PFSK-1 (cell line): ENCODE data around the gene MSH5.

Experiments used
- FOXP2 ChIP-seq: optimal IDR thresholded peaks from 2 replicates; pipeline ENCODE3; 2011; ENCODE audit warnings: borderline replicate concordance, control low read depth, inconsistent platforms; ENCODE audit not compliant: insufficient read depth; ENCODE audit errors: extremely low read length, extremely low read depth
- POLR2AphosphoS5 ChIP-seq: IDR thresholded peaks from 2 replicates; pipeline ENCODE4 v1.6.1; 2012; ENCODE audit warnings: low read depth, mild to moderate bottlenecking, control low read depth, low read length, moderate library complexity
- SIN3A ChIP-seq: IDR thresholded peaks from 2 replicates; pipeline ENCODE4 v1.6.1; 2012; ENCODE audit warnings: mild to moderate bottlenecking, low read length, moderate library complexity, borderline replicate concordance; ENCODE audit not compliant: insufficient read depth
- TAF1 ChIP-seq: IDR thresholded peaks from 2 replicates; pipeline ENCODE4 v1.6.1; 2012; ENCODE audit warnings: low read length, control low read depth, borderline replicate concordance; ENCODE audit not compliant: insufficient read depth
- TF ChIP-seq, protein P1 (sequence below), 2 experiments: IDR thresholded peaks; 2 replicates each; pipeline versions ENCODE4 v1.6.1 to v1.8.0; 2011 to 2012; ENCODE audit warnings: low read depth in 2 of 2, low read length in 2 of 2, control low read depth in 1 of 2, inconsistent platforms in 1 of 2, mild to moderate bottlenecking in 1 of 2, moderate library complexity in 1 of 2; ENCODE audit not compliant: insufficient read depth in 1 of 2

Gene MSH5

DNA sequence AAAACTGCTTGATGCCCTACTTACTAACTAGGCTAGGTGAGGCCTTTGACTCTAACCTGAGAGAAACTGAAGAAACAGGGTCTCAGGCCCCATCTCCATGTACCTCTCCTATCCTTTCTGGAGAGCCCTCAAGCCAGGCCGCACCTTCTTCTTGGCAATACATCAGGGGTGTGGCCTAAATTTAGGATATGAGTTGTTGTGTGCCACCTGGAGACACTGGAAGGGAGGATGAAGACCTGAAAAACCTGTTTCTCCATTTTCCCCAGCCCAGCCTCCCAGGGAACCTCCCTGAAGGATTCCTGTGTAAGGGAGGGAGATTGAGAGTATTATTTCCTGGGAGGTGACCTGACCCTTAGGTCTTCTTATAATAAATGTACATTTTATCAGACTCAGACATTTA is 21.5 kb upstream of the MSH5 start:
- TF ChIP-seq POLR2AphosphoS5 = no peak
- no peak for TF ChIP-seq TAF1
- no peak for TF ChIP-seq FOXP2
- no peak for TF ChIP-seq SIN3A
- TF ChIP-seq, protein P1, sequence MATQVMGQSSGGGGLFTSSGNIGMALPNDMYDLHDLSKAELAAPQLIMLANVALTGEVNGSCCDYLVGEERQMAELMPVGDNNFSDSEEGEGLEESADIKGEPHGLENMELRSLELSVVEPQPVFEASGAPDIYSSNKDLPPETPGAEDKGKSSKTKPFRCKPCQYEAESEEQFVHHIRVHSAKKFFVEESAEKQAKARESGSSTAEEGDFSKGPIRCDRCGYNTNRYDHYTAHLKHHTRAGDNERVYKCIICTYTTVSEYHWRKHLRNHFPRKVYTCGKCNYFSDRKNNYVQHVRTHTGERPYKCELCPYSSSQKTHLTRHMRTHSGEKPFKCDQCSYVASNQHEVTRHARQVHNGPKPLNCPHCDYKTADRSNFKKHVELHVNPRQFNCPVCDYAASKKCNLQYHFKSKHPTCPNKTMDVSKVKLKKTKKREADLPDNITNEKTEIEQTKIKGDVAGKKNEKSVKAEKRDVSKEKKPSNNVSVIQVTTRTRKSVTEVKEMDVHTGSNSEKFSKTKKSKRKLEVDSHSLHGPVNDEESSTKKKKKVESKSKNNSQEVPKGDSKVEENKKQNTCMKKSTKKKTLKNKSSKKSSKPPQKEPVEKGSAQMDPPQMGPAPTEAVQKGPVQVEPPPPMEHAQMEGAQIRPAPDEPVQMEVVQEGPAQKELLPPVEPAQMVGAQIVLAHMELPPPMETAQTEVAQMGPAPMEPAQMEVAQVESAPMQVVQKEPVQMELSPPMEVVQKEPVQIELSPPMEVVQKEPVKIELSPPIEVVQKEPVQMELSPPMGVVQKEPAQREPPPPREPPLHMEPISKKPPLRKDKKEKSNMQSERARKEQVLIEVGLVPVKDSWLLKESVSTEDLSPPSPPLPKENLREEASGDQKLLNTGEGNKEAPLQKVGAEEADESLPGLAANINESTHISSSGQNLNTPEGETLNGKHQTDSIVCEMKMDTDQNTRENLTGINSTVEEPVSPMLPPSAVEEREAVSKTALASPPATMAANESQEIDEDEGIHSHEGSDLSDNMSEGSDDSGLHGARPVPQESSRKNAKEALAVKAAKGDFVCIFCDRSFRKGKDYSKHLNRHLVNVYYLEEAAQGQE (IDR thresholded peaks at IDR 0.05; ENCODE audit: insufficient read depth in 1 of 2, low read depth in 2 of 2, low read length in 2 of 2) = no peak

- no peak for TF ChIP-seq TAF1
- TF ChIP-seq FOXP2 = no peak
- no peak for TF ChIP-seq POLR2AphosphoS5
- TF ChIP-seq, protein P1 (IDR thresholded peaks at IDR 0.05; ENCODE audit: insufficient read depth in 1 of 2, low read depth in 2 of 2, low read length in 2 of 2) = no peak
- no peak for TF ChIP-seq SIN3A
These were observed 20.8 kb upstream of the MSH5 start for GRCh38 chr6:31719001-31719400.

DNA sequence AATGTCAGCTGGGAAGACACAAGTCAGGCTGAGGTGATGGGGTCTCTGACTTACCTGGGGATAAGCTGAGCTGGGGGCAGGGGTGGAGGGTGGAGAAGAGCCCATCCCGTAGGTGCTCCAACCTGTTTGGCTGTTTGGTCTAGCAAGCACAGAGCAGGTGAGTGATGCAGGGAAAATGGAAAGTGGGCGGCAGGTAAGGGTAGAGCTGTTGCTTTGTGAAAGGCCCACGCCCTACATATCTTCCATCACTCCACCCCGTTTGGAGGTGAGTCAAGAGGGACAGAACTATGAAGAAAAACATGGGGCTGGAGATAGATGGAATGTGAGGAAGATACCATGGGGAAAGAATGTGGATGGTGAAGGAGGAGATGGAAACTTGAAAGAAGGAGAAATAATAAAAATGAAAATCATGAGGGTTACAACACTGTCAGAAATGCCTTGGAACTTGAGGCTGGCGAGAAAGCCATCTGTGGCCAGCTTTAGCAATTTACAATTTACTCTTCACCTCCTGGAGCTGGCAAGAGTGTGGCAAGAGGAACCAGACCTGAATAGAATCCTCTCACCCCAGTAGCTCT is 19.5 kb upstream of the MSH5 start:
- TF ChIP-seq TAF1 (no peak), POLR2AphosphoS5 (no peak), FOXP2 (no peak), SIN3A (no peak)
- TF ChIP-seq, protein P1 (IDR thresholded peaks at IDR 0.05; ENCODE audit: insufficient read depth in 1 of 2, low read depth in 2 of 2, low read length in 2 of 2) = no peak

- TF ChIP-seq SIN3A = no peak
- no peak for TF ChIP-seq POLR2AphosphoS5
- no peak for TF ChIP-seq TAF1
- no peak for TF ChIP-seq FOXP2
These were observed 18.3 kb upstream of the MSH5 start, which contains the start of gene LY6G6C for GRCh38 chr6:31721351-31722020. LY6G6C (minus strand) TSS chr6:31721746; CDS start chr6:31721679, 67 bp downstream.

DNA sequence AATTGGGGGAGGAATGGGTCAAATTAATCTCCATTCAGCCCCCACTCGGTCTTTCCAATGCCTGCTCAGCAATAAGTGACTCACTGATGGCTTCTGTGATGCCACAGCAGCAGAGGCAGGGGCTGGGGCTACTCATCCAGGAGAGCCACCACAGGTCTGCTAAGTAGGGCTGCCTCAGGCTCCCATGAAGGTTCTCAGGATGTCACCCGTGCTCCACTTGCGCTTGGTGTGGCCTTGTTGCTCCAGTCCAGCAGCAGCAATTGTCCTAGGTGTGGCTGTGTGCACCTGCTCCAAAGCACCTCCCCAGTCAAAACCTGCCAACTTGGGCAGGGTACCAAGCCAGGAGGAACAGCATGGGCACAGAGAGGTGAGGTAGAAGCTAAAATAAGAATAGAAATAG is 17.6 kb upstream of the MSH5 start:
- TF ChIP-seq TAF1 (no peak), FOXP2 (no peak), SIN3A (no peak), POLR2AphosphoS5 (no peak)
- TF ChIP-seq, protein P1 (IDR thresholded peaks at IDR 0.05; ENCODE audit: insufficient read depth in 1 of 2, low read depth in 2 of 2, low read length in 2 of 2) = no peak
